Measurements from ENCODE around the gene AGXT.

The AGXT gene

GRCh38 chr2:240872317-240873097 lies 3.9 kb downstream of the AGXT start:
- Mint-ChIP-seq H3K9me3 (no peaks in the 10 kb centered on the region), H3K36me3 (no peaks in the 10 kb centered on the region), H3K4me1 (no peaks in the 10 kb centered on the region), H3K27ac (no peak overlapping the region), H3K4me3 (no peak overlapping the region)
- DNase-seq (ENCODE audit: low spot score in 2 of 2) (no peak), ATAC-seq (no peak)

GRCh38 chr2:240873098-240873788 lies 4.6 kb downstream of the AGXT start:
- no peak overlapping the region for H3K27ac Mint-ChIP-seq
- no peaks in the 10 kb centered on the region for H3K4me1 Mint-ChIP-seq
- ATAC-seq (no peak), DNase-seq (ENCODE audit: low spot score in 2 of 2) (no peak)
- no peak overlapping the region for H3K4me3 Mint-ChIP-seq
- H3K36me3 Mint-ChIP-seq = no peaks in the 10 kb centered on the region
- H3K9me3 Mint-ChIP-seq = no peaks in the 10 kb centered on the region

GRCh38 chr2:240873805-240874714 lies 5.4 kb downstream of the AGXT start:
- no peak for ATAC-seq
- no peaks in the 10 kb centered on the region for H3K4me1 Mint-ChIP-seq
- no peak overlapping the region for H3K27ac Mint-ChIP-seq
- DNase-seq (ENCODE audit: low spot score in 2 of 2) = no peak
- H3K4me3 Mint-ChIP-seq = no peak overlapping the region
- H3K36me3 Mint-ChIP-seq = no peaks in the 10 kb centered on the region
- H3K9me3 Mint-ChIP-seq = no peaks in the 10 kb centered on the region

- DNase-seq (ENCODE audit: low spot score in 2 of 2) (no peak), ATAC-seq (no peak)
- no peaks in the 10 kb centered on the region for H3K36me3 Mint-ChIP-seq
- no peak overlapping the region for H3K27ac Mint-ChIP-seq
- no peaks in the 10 kb centered on the region for H3K9me3 Mint-ChIP-seq
- H3K4me3 Mint-ChIP-seq = no peak overlapping the region
- no peaks in the 10 kb centered on the region for H3K4me1 Mint-ChIP-seq
These were observed 6.1 kb downstream of the AGXT start for GRCh38 chr2:240874715-240875227.

- no peaks in the 10 kb centered on the region for H3K9me3 Mint-ChIP-seq
- no peaks in the 10 kb centered on the region for H3K36me3 Mint-ChIP-seq
- H3K27ac Mint-ChIP-seq = no peak overlapping the region
- ATAC-seq (no peak), DNase-seq (ENCODE audit: low spot score in 2 of 2) (no peak)
- no peaks in the 10 kb centered on the region for H3K4me1 Mint-ChIP-seq
- no peak overlapping the region for H3K4me3 Mint-ChIP-seq
These were observed 6.8 kb downstream of the AGXT start for GRCh38 chr2:240875228-240876034.

GRCh38 chr2:240876035-240876474 lies 7.4 kb downstream of the AGXT start:
- Mint-ChIP-seq H3K9me3 (no peaks in the 10 kb centered on the region), H3K4me1 (no peaks in the 10 kb centered on the region), H3K27ac (no peak overlapping the region), H3K4me3 (no peak overlapping the region), H3K36me3 (no peaks in the 10 kb centered on the region)
- DNase-seq (ENCODE audit: low spot score in 2 of 2) = no peak
- ATAC-seq = no peak

- no peak overlapping the region for H3K27ac Mint-ChIP-seq
- H3K4me3 Mint-ChIP-seq = no peak overlapping the region
- no peaks in the 10 kb centered on the region for H3K4me1 Mint-ChIP-seq
- H3K9me3 Mint-ChIP-seq = no peaks in the 10 kb centered on the region
- no peak for DNase-seq (ENCODE audit: low spot score in 2 of 2)
- ATAC-seq = no peak
- H3K36me3 Mint-ChIP-seq = no peaks in the 10 kb centered on the region
These were observed 8.0 kb downstream of the AGXT start for GRCh38 chr2:240876475-240877251.

GRCh38 chr2:240877460-240878340 lies 9.1 kb downstream of the AGXT start:
- DNase-seq (ENCODE audit: low spot score in 2 of 2) (no peak), ATAC-seq (no peak)
- Mint-ChIP-seq H3K4me3 (no peak overlapping the region), H3K4me1 (no peaks in the 10 kb centered on the region), H3K36me3 (no peaks in the 10 kb centered on the region), H3K27ac (no peak overlapping the region), H3K9me3 (no peaks in the 10 kb centered on the region)

- Mint-ChIP-seq H3K4me1 (no peaks in the 10 kb centered on the region), H3K36me3 (no peaks in the 10 kb centered on the region), H3K9me3 (no peaks in the 10 kb centered on the region), H3K27ac (no peak overlapping the region), H3K4me3 (no peak overlapping the region)
- ATAC-seq = no peak
- DNase-seq (ENCODE audit: low spot score in 2 of 2) = no peak
These were observed 9.8 kb downstream of the AGXT start for GRCh38 chr2:240878341-240878936.

- no peak for DNase-seq (ENCODE audit: low spot score in 2 of 2)
- Mint-ChIP-seq H3K27ac (no peak overlapping the region), H3K4me1 (no peaks in the 10 kb centered on the region), H3K9me3 (no peaks in the 10 kb centered on the region), H3K4me3 (no peak overlapping the region), H3K36me3 (no peaks in the 10 kb centered on the region)
- ATAC-seq = no peak
These were observed 10.5 kb downstream of the AGXT start for GRCh38 chr2:240879105-240879504.

- Mint-ChIP-seq H3K4me1 (no peaks in the 10 kb centered on the region), H3K36me3 (no peaks in the 10 kb centered on the region), H3K27ac (no peak overlapping the region), H3K4me3 (no peak overlapping the region), H3K9me3 (no peaks in the 10 kb centered on the region)
- ATAC-seq (peak; percentile 73), DNase-seq (ENCODE audit: low spot score in 2 of 2) (no peak)
These were observed 13.3 kb downstream of the AGXT start for GRCh38 chr2:240881913-240882312.

GRCh38 chr2:240884221-240884620 lies 15.6 kb downstream of the AGXT start:
- Mint-ChIP-seq H3K9me3 (no peaks in the 10 kb centered on the region), H3K4me1 (no peaks in the 10 kb centered on the region), H3K4me3 (no peak overlapping the region), H3K36me3 (no peaks in the 10 kb centered on the region), H3K27ac (no peak overlapping the region)
- ATAC-seq = no peak
- DNase-seq (ENCODE audit: low spot score in 2 of 2) = no peak

- H3K9me3 Mint-ChIP-seq = no peaks in the 10 kb centered on the region
- H3K36me3 Mint-ChIP-seq = no peaks in the 10 kb centered on the region
- no peaks in the 10 kb centered on the region for H3K4me1 Mint-ChIP-seq
- DNase-seq (ENCODE audit: low spot score in 2 of 2) (no peak), ATAC-seq (no peak)
- H3K27ac Mint-ChIP-seq = no peak overlapping the region
- H3K4me3 Mint-ChIP-seq = no peak overlapping the region
These were observed 16.1 kb downstream of the AGXT start for GRCh38 chr2:240884745-240885144.

All from stimulated activated effector memory CD8-positive, alpha-beta T cell treated with anti-CD3 and anti-CD28 coated beads, Interleukin-12 subunit alpha, Interleukin-12 subunit beta, amount 100 ng/mL, for 72 hours (primary cell).